Prostate gland (tissue), 2 donors: Measurements from ENCODE around the gene PSD4.

Source experiments
- CTCF ChIP-seq, 4 experiments: fragments of 200-600 bp in 2 of 4; fragments of 450-650 bp in 2 of 4; sonication (generic) in 2 of 4; IDR thresholded peaks; 1 replicate in 3 of 4; 2 replicates in 1 of 4; pipeline ENCODE4 v1.5.1; 2016 to 2019; ENCODE audit warnings: antibody characterized with exemption in 4 of 4, mild to moderate bottlenecking in 2 of 4, moderate library complexity in 2 of 4
- POLR2A ChIP-seq: fragments of 450-650 bp; IDR thresholded peaks from one replicate; pipeline ENCODE4 v1.6.1; 2016; ENCODE audit warnings: antibody characterized with exemption, mild to moderate bottlenecking
- POLR2AphosphoS5 ChIP-seq: sonication (generic); formaldehyde crosslinking; IDR thresholded peaks from one replicate; pipeline ENCODE4 v1.6.1; 2017; ENCODE audit warnings: antibody characterized with exemption

DNA sequence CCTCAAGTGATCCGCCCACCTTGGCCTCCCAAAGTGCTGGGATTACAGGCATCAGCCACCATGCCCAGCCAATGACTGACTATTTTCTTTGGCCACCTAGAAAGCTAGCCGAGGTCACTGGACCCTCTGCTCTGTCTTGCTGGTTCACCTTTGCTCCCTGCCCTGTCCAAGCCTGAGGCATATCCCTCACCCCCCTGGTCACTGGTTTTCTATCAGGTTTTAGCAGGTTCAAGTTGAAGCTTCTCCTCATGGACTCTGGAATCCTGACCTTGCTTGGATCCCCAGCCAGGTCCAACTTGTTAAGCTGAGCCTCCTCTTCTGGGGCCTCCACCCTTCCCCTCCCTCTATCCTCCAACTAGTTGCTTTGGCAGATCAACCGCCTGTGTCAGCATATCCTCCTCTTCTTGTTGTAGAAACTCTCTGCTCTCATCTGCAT lies 71.5 kb downstream of the PSD4 start:
- no peak for TF ChIP-seq CTCF (IDR thresholded peaks at IDR 0.05)
- no peak for TF ChIP-seq POLR2A
- TF ChIP-seq POLR2AphosphoS5, result no peak
